Caco-2 (cell line): ENCODE results near the gene TMPRSS4. TPM values are rescaled to one million over a fixed set of nuclear protein-coding genes. Genes with fewer than 3 reads are reported as not detected.

Source experiments
- Bru-seq: library from RNA; stranded (reverse); fragments of 400-500 nt; gene quantifications from one replicate; lab custom pipeline; 2021; lab: Mats Ljungman, UMichigan
- BruChase-seq, 2 experiments: library from RNA; stranded (reverse); fragments of 400-500 nt; gene quantifications; one replicate each; lab custom pipeline; 2021; lab: Mats Ljungman, UMichigan
- BruUV-seq: library from RNA; stranded (reverse); fragments of 400-500 nt; replicated peaks from 2 replicates; lab custom pipeline; 2021; lab: Mats Ljungman, UMichigan
- CTCF ChIA-PET: fragments of 300-600 bp; sonication (Branson Sonifier 250); formaldehyde crosslinking; loops from one replicate; lab custom pipeline; 2022; ENCODE audit warnings: antibody characterized with exemption; lab: Charles Lee
- POLR2A ChIA-PET: fragments of 300-600 bp; sonication (Branson Sonifier 250); formaldehyde crosslinking; loops from one replicate; lab custom pipeline; 2022; ENCODE audit warnings: antibody characterized with exemption; lab: Charles Lee
- DNase-seq, 2 experiments: peaks; one replicate each; pipeline versions ENCODE4 v3.0.0 to v3.0.0-alpha.2; 2020 to 2022
- H3K27me3 ChIP-seq: replicated peaks from 2 replicates; pipeline ENCODE4 v1.6.0; 2011; ENCODE audit warnings: low read length; ENCODE audit not compliant: control insufficient read depth, insufficient read depth
- H3K36me3 ChIP-seq: 2 replicates; pipeline ENCODE4 v1.5.1; 2011; ENCODE audit warnings: low read length; ENCODE audit not compliant: control insufficient read depth, insufficient read depth
- H3K4me1 ChIP-seq: fragments of 250-450 bp; sonication (Bioruptor Pico); 2 replicates; pipeline ENCODE4 v1.5.1; 2020; ENCODE audit warnings: mild to moderate bottlenecking
- H3K4me3 ChIP-seq: 2 replicates; pipeline ENCODE4 v1.5.1; 2011; ENCODE audit warnings: low read depth, mild to moderate bottlenecking, control low read depth, low read length
- H3K9me3 ChIP-seq: fragments of 250-450 bp; sonication (Bioruptor Pico); 2 replicates; pipeline ENCODE4 v1.5.1; 2020; ENCODE audit warnings: mild to moderate bottlenecking, moderate library complexity
- H3K27ac Mint-ChIP-seq: one replicate; pipeline ENCODE4 v1.8.0; 2022; ENCODE audit warnings: mixed read lengths; ENCODE audit not compliant: unreplicated experiment
- H3K27me3 Mint-ChIP-seq: one replicate; pipeline ENCODE4 v1.8.0; 2022; ENCODE audit warnings: mixed read lengths; ENCODE audit not compliant: insufficient read depth, unreplicated experiment
- H3K36me3 Mint-ChIP-seq: one replicate; pipeline ENCODE4 v1.8.0; 2022; ENCODE audit warnings: mild to moderate bottlenecking, mixed read lengths; ENCODE audit not compliant: insufficient read depth, unreplicated experiment
- H3K4me1 Mint-ChIP-seq: one replicate; pipeline ENCODE4 v1.8.0; 2022; ENCODE audit warnings: low read depth, mixed read lengths; ENCODE audit not compliant: unreplicated experiment
- H3K4me3 Mint-ChIP-seq: one replicate; pipeline ENCODE4 v1.8.0; 2022; ENCODE audit warnings: mild to moderate bottlenecking, moderate library complexity, mixed read lengths; ENCODE audit not compliant: unreplicated experiment
- H3K9me3 Mint-ChIP-seq: one replicate; pipeline ENCODE4 v1.8.0; 2022; ENCODE audit warnings: mixed read lengths; ENCODE audit not compliant: unreplicated experiment
- intact Hi-C: fragments of 100-400 bp; cut with micrococcal nuclease; formaldehyde crosslinking; loops from one replicate; pipeline ENCODE4 v1.10.0; 2022; ENCODE audit not compliant: unreplicated experiment
- long read RNA-seq: library from polyadenylated mRNA; stranded (forward); transcript quantifications from one replicate; pipeline ENCODE4 v2.0.0, GENCODE V29; 2022
- total RNA-seq: library from RNA; stranded (reverse); gene quantifications from 2 replicates; pipeline ENCODE4 v1.2.3, GENCODE V29; 2022
- TF ChIP-seq, protein P1 (sequence below), 2 experiments: fragments of 200-600 bp in 1 of 2; IDR thresholded peaks; 1 replicate in 1 of 2; 2 replicates in 1 of 2; pipeline versions ENCODE4 v1.5.1 to v1.8.0; 2011 to 2022; ENCODE audit warnings: antibody characterized with exemption in 1 of 2, control low read depth in 1 of 2, inconsistent platforms in 1 of 2, low read depth in 1 of 2, low read length in 1 of 2, mild to moderate bottlenecking in 1 of 2, moderate library complexity in 1 of 2; ENCODE audit not compliant: insufficient read depth in 1 of 2, severe bottlenecking in 1 of 2, unreplicated experiment in 1 of 2

Gene TMPRSS4, protein sequence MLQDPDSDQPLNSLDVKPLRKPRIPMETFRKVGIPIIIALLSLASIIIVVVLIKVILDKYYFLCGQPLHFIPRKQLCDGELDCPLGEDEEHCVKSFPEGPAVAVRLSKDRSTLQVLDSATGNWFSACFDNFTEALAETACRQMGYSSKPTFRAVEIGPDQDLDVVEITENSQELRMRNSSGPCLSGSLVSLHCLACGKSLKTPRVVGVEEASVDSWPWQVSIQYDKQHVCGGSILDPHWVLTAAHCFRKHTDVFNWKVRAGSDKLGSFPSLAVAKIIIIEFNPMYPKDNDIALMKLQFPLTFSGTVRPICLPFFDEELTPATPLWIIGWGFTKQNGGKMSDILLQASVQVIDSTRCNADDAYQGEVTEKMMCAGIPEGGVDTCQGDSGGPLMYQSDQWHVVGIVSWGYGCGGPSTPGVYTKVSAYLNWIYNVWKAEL
- total RNA-seq (83.2 and 86.4 TPM in 2 replicates), Bru-seq, nascent RNA (percentile 80 among the genes with signal in this experiment), BruChase-seq, experiment 1, labeled RNA remaining after a 2-hour chase (percentile 80 among the genes with signal in this experiment), BruChase-seq, experiment 2, labeled RNA remaining after a 6-hour chase (percentile 77 among the genes with signal in this experiment)
- long read RNA-seq, full-length matches to known transcripts, result 58 of 103 reads
- long read RNA-seq, partial matches to known transcripts, result 24 of 103 reads
- long read RNA-seq, other reads (novel, unspliced or antisense), result 21 of 103 reads

DNA sequence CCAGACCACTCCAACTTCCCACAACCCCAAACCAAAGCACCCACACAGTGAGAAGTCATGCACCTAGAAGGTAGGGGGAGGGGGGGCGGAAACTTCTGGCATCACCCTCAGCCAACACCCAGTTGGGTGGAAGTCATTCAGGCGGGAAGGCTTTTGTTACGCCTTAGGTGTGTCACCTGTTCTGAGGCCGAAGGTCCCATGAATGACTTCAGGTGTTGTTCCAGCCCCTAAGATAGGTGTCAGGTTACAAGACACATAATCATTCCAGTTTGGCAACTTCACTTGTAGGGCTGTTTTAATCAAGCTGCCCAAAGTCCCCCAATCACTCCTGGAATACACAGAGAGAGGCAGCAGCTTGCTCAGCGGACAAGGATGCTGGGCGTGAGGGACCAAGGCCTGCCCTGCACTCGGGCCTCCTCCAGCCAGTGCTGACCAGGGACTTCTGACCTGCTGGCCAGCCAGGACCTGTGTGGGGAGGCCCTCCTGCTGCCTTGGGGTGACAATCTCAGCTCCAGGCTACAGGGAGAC is at the start of gene TMPRSS4:
TMPRSS4 (plus strand) TSS at position 325 of the 528 bp plus-strand sequence. CDS start 225 bp downstream, outside the sequence.
- peak; percentile 93 to 98 for DNase-seq
- H3K36me3 Mint-ChIP-seq, result peaks cover 16% of the 10 kb centered on the region

DNA sequence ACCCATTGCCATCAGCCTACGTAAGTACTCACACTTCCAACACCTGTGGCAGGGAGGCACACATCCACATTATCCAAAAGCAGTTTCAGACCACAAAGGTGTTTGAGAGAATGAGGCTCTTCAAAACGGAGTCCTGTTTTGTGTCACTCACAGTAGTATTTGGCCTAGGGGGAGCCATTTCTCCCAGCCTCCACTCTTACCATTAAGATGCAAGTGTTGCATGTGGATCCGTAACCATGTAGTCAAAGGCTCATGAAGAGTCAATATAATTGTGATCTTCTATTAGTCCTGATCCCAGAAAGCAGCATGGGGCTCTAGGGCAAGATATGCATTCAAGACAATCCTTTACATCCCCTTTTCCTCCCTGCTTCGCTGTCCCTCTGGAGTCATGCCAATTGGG is 49.2 kb upstream of the TMPRSS4 start:
- Mint-ChIP-seq H3K4me1 (no peaks in the 10 kb centered on the region), H3K9me3 (no peaks in the 10 kb centered on the region), H3K27ac (no peak overlapping the region), H3K27me3 (peaks cover 34% of the 10 kb centered on the region), H3K4me3 (no peak overlapping the region), H3K36me3 (no peaks in the 10 kb centered on the region)
- TF ChIP-seq, protein P1, sequence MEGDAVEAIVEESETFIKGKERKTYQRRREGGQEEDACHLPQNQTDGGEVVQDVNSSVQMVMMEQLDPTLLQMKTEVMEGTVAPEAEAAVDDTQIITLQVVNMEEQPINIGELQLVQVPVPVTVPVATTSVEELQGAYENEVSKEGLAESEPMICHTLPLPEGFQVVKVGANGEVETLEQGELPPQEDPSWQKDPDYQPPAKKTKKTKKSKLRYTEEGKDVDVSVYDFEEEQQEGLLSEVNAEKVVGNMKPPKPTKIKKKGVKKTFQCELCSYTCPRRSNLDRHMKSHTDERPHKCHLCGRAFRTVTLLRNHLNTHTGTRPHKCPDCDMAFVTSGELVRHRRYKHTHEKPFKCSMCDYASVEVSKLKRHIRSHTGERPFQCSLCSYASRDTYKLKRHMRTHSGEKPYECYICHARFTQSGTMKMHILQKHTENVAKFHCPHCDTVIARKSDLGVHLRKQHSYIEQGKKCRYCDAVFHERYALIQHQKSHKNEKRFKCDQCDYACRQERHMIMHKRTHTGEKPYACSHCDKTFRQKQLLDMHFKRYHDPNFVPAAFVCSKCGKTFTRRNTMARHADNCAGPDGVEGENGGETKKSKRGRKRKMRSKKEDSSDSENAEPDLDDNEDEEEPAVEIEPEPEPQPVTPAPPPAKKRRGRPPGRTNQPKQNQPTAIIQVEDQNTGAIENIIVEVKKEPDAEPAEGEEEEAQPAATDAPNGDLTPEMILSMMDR (IDR thresholded peaks at IDR 0.05; ENCODE audit: insufficient read depth in 1 of 2, low read depth in 1 of 2, low read length in 1 of 2, severe bottlenecking in 1 of 2, unreplicated experiment in 1 of 2), result no peak
- intact Hi-C loops, result no loop called here
- POLR2A ChIA-PET, result no interaction called here
- no peaks in the 10 kb centered on the region for H3K4me1 ChIP-seq
- H3K4me3 ChIP-seq, result no peak overlapping the region
- no peak for DNase-seq
- no peaks in the 10 kb centered on the region for H3K36me3 ChIP-seq
- 0 out of 2 replicates have a peak, but pooled peaks cover 4% of the 10 kb centered on the region for H3K9me3 ChIP-seq
- BruUV-seq, result no TSS peak
- H3K27me3 ChIP-seq, result no peaks in the 10 kb centered on the region; the same call in none of the 2 replicates
- CTCF ChIA-PET, result no interaction called here

More for the DNA sequence above, at the start of gene TMPRSS4:
- no peaks in the 10 kb centered on the region for H3K27me3 ChIP-seq
- H3K36me3 ChIP-seq, result peaks cover 3% of the 10 kb centered on the region
- intact Hi-C loops, result loop anchor here (1.0 to 5.0 kb wide), 2 partner anchors 19 to 65 kb away; no protein-coding TSS in a partner anchor
- peak within 1 kb of the TSS; percentile 98 for H3K27ac Mint-ChIP-seq
- H3K4me1 Mint-ChIP-seq, result peaks cover 42% of the 10 kb centered on the region
- H3K27me3 Mint-ChIP-seq, result no peaks in the 10 kb centered on the region
- TF ChIP-seq, protein P1 (IDR thresholded peaks at IDR 0.05; ENCODE audit: insufficient read depth in 1 of 2, low read depth in 1 of 2, low read length in 1 of 2, severe bottlenecking in 1 of 2, unreplicated experiment in 1 of 2), result no peak
- peak within 1 kb of the TSS; percentile 35 for H3K4me3 ChIP-seq
- peaks cover 33% of the 10 kb centered on the region for H3K4me1 ChIP-seq
- H3K9me3 ChIP-seq, result no peaks in the 10 kb centered on the region
- no peaks in the 10 kb centered on the region for H3K9me3 Mint-ChIP-seq
- BruUV-seq, result no TSS peak
- CTCF ChIA-PET, result interaction anchor here (0.6 to 3.2 kb wide), 7 partner anchors 19 to 269 kb away, joined by 3 to 19 read pairs (median 4); no protein-coding TSS in a partner anchor
- peak within 1 kb of the TSS; percentile 64 for H3K4me3 Mint-ChIP-seq
- POLR2A ChIA-PET, result interaction anchor here (0.6 to 1.5 kb wide), 2 partner anchors 19 to 496 kb away, joined by 4 to 8 read pairs; partner anchors contain the start of gene ARCN1

- no peaks in the 10 kb centered on the region for H3K9me3 Mint-ChIP-seq
- H3K27ac Mint-ChIP-seq, result no peak overlapping the region
- no peaks in the 10 kb centered on the region; the same call in none of the 2 replicates for H3K27me3 ChIP-seq
- H3K4me3 ChIP-seq, result no peak overlapping the region
- DNase-seq, result no peak
- peaks cover 31% of the 10 kb centered on the region for H3K27me3 Mint-ChIP-seq
- no peaks in the 10 kb centered on the region for H3K36me3 ChIP-seq
- H3K9me3 ChIP-seq, result 0 out of 2 replicates have a peak, but pooled peaks cover 4% of the 10 kb centered on the region
- H3K4me1 ChIP-seq, result no peaks in the 10 kb centered on the region
- TF ChIP-seq, protein P1 (IDR thresholded peaks at IDR 0.05; ENCODE audit: insufficient read depth in 1 of 2, low read depth in 1 of 2, low read length in 1 of 2, severe bottlenecking in 1 of 2, unreplicated experiment in 1 of 2), result no peak
- intact Hi-C loops, result no loop called here
- H3K4me3 Mint-ChIP-seq, result no peak overlapping the region
- H3K4me1 Mint-ChIP-seq, result no peaks in the 10 kb centered on the region
- POLR2A ChIA-PET, result no interaction called here
- H3K36me3 Mint-ChIP-seq, result no peaks in the 10 kb centered on the region
- CTCF ChIA-PET, result interaction anchor here (1.2 kb wide), 1 partner anchor 25 kb away, joined by 3 read pairs; no protein-coding TSS in a partner anchor
- BruUV-seq, result no TSS peak
Observed at GRCh38 chr11:118028626-118029025, 48.3 kb upstream of the TMPRSS4 start.
